Activated CD8-positive, alpha-beta T cell treated with anti-CD3 and anti-CD28 coated beads, Interleukin-2, amount 10 ng/mL, durations not matched to agents 7 days and 5 days (primary cell): ENCODE data around the gene SLC25A22. TPM values are rescaled to one million over a fixed set of nuclear protein-coding genes. Genes with fewer than 3 reads are reported as not detected.

Experiments used
- ATAC-seq: fragments of 150-1000 bp; cut with Tn5 transposase; one replicate; pipeline ENCODE4 v1.10.0; 2021; ENCODE audit warnings: moderate library complexity
- CTCF ChIA-PET: fragments of 350-600 bp; sonication (Branson Sonifier 250); formaldehyde crosslinking; loops from one replicate; lab custom pipeline; 2021; ENCODE audit warnings: antibody characterized with exemption; lab: Charles Lee
- POLR2A ChIA-PET: fragments of 350-600 bp; sonication (Branson Sonifier 250); formaldehyde crosslinking; loops from one replicate; lab custom pipeline; 2021; ENCODE audit warnings: antibody characterized with exemption; lab: Charles Lee
- DNase-seq: peaks from one replicate; pipeline ENCODE4 v3.0.0-alpha.2; 2020
- H3K27ac Mint-ChIP-seq: one replicate; pipeline ENCODE4 v1.8.0; 2021; ENCODE audit warnings: mild to moderate bottlenecking, mixed read lengths
- H3K27me3 Mint-ChIP-seq: one replicate; pipeline ENCODE4 v1.8.0; 2021; ENCODE audit warnings: low read depth, mixed read lengths
- H3K36me3 Mint-ChIP-seq: one replicate; pipeline ENCODE4 v1.8.0; 2021; ENCODE audit warnings: low read depth, mixed read lengths
- H3K4me1 Mint-ChIP-seq: one replicate; pipeline ENCODE4 v1.8.0; 2021; ENCODE audit warnings: low read depth, mixed read lengths
- H3K4me3 Mint-ChIP-seq: one replicate; pipeline ENCODE4 v1.8.0; 2021; ENCODE audit warnings: mild to moderate bottlenecking, mixed read lengths
- H3K9me3 Mint-ChIP-seq: one replicate; pipeline ENCODE4 v1.8.0; 2022; ENCODE audit warnings: mixed read lengths; ENCODE audit not compliant: insufficient read depth
- total RNA-seq, 2 experiments: library from RNA; stranded (reverse); gene quantifications; one replicate each; pipeline ENCODE4 v1.2.3, GENCODE V29; 2021

The SLC25A22 gene
- total RNA-seq, 2 experiments from 2014 or later, result 51.2 to 56.4 TPM

DNA sequence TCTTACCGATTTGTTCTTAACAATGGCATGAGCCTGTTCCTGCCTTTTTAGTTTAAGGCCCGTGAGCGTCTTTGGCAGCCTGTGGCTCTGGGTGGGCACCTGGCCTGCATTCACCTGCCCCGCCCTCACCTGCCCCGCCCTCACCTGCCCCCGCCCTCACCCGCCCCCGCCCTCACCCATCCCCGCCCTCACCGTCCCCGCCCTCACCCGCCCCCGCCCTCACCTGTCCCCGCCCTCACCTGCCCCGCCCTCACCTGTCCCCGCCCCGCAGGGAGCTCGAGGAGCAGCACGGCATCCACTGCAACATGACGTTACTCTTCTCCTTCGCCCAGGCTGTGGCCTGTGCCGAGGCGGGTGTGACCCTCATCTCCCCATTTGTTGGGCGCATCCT is 35.0 kb downstream of the SLC25A22 start:
- Mint-ChIP-seq H3K4me3 (no peak overlapping the region), H3K27me3 (no peaks in the 10 kb centered on the region), H3K27ac (no peak overlapping the region), H3K9me3 (no peaks in the 10 kb centered on the region), H3K36me3 (peaks cover 50% of the 10 kb centered on the region), H3K4me1 (peaks cover 2% of the 10 kb centered on the region)
- ChIA-PET POLR2A (no interaction called here), CTCF (interaction anchor here (0.9 kb wide), 1 partner anchor 15 kb away, joined by 3 read pairs; no protein-coding TSS in a partner anchor)
- ATAC-seq (no peak), DNase-seq (no peak)

DNA sequence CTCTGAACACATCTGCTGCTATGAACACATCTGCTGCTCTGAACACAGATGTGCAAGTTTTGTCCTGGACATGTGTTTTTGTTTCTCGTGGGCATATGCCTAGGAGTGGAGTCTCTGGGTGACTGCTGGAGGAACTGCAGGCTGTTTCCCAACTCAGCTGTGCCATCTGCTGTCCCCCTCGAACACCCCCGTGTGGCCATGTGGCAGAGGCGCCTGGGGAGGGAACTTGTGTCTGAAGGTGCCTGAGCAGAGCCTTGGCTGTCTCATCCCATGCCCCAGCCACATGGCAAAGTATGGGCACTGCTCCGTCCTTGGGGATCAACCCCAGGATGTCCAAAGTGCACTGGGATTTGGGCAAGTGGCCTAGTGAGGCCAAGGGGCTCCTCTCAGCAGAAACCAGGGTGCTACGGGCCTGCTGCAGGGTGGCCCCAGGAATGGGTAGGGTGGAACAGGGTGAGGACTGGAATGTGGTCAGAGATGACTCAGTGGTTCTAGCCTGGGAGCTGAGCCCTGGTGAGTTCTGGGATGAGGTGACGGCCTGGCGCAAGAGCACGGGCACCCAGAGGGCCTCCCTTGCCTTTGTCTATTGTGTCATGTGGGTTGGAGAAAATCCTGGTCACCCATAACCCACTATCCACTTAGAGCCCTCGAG is 35.5 kb downstream of the SLC25A22 start:
- POLR2A ChIA-PET, result no interaction called here
- H3K4me3 Mint-ChIP-seq, result no peak overlapping the region
- DNase-seq, result peak; percentile 42
- peaks cover 53% of the 10 kb centered on the region for H3K36me3 Mint-ChIP-seq
- H3K27ac Mint-ChIP-seq, result no peak overlapping the region
- ATAC-seq, result peak; percentile 40
- H3K27me3 Mint-ChIP-seq, result no peaks in the 10 kb centered on the region
- CTCF ChIA-PET, result interaction anchor here (1.3 kb wide), 1 partner anchor 15 kb away, joined by 3 read pairs; no protein-coding TSS in a partner anchor
- H3K9me3 Mint-ChIP-seq, result no peaks in the 10 kb centered on the region
- peaks cover 2% of the 10 kb centered on the region for H3K4me1 Mint-ChIP-seq

DNA sequence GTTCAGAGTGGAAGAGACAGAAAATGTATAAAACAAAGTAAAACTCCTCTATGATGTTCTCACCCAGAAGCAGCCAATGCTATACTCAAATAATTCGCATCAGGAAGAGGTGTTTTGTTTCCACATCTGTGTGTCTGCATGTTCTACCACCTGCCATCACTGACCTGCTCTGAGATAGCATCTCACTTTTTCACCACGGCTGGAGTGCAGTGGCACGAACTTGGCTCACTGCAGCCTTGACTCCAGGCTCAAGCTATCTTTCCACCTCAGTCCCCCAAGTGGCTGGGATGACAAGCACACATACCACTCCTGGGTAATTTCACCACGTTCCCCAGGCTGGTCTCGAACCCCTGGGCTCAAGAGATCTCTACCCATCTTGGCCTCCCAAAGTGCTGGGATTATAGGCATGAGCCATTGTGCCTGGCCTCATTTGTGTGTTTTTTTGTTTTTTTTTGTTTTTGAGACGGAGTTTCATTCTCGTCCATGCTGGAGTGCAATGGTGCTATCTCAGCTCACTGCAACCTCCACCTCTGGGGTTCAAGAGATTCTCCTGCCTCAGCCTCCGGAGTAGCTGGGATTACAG is 36.5 kb downstream of the SLC25A22 start:
- Mint-ChIP-seq H3K36me3 (peaks cover 58% of the 10 kb centered on the region), H3K27me3 (no peaks in the 10 kb centered on the region), H3K9me3 (no peaks in the 10 kb centered on the region), H3K4me3 (no peak overlapping the region), H3K4me1 (peaks cover 2% of the 10 kb centered on the region), H3K27ac (peak overlapping the region; percentile 20)
- CTCF ChIA-PET, result interaction anchor here (1.3 kb wide), 1 partner anchor 14 kb away, joined by 3 read pairs; no protein-coding TSS in a partner anchor
- ATAC-seq (no peak), DNase-seq (no peak)
- POLR2A ChIA-PET, result interaction anchor here (0.5 kb wide), 1 partner anchor 34 kb away, joined by 3 read pairs; no protein-coding TSS in a partner anchor

DNA sequence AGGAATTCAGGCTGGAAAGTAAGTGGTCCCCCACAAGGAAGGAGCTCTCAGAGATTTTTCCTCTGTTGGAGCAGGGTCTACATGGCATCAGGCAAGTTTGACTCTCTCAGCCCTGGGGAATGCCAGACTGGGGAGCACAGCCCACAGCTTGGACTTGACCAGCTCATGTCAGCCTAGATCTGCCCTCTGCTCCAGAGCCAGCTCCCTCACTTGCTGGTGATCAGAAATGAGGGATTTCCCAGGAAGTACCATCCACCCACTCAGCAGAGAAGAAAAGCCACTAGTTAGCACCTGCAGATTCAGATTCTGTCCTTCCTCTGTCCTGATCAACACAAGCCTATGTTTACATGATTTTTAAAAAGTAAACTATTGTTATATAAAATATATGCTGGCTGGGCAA is 37.8 kb downstream of the SLC25A22 start:
- peaks cover 57% of the 10 kb centered on the region for H3K36me3 Mint-ChIP-seq
- POLR2A ChIA-PET, result interaction anchor here (0.9 kb wide), 1 partner anchor 12 kb away, joined by 3 read pairs; no protein-coding TSS in a partner anchor
- CTCF ChIA-PET, result interaction anchor here (1.4 kb wide), 1 partner anchor 12 kb away, joined by 4 read pairs; the partner anchor contains the start of gene TALDO1
- no peaks in the 10 kb centered on the region for H3K27me3 Mint-ChIP-seq
- H3K9me3 Mint-ChIP-seq, result no peaks in the 10 kb centered on the region
- no peak for ATAC-seq
- peak overlapping the region; percentile 46 for H3K27ac Mint-ChIP-seq
- H3K4me1 Mint-ChIP-seq, result peaks cover 2% of the 10 kb centered on the region
- DNase-seq, result no peak
- no peak overlapping the region for H3K4me3 Mint-ChIP-seq

DNA sequence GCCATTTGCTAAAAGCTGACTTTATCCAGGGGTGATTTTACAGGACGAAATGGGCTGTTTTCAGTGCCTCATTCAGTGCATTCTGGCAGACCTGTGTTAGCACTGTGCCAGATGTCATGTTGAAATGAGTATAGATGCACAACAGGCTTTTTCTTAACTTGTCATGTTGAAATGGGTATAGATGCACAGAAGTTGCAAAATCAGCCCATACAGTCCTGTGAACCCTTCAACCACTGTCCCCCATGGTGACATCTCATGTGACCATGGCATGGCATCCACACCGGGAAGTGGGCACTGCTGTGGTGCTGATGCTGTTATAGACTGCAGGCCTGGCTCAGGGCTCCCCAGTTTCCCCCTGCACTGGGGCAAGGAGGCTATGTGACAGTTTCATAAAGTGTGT is 48.4 kb downstream of the SLC25A22 start:
- peaks cover 23% of the 10 kb centered on the region for H3K4me1 Mint-ChIP-seq
- ChIA-PET CTCF (no interaction called here), POLR2A (no interaction called here)
- peak overlapping the region; percentile 34 for H3K27ac Mint-ChIP-seq
- H3K4me3 Mint-ChIP-seq, result peak overlapping the region; percentile 37
- H3K27me3 Mint-ChIP-seq, result no peaks in the 10 kb centered on the region
- DNase-seq (no peak), ATAC-seq (no peak)
- H3K36me3 Mint-ChIP-seq, result peaks cover 17% of the 10 kb centered on the region
- no peaks in the 10 kb centered on the region for H3K9me3 Mint-ChIP-seq

DNA sequence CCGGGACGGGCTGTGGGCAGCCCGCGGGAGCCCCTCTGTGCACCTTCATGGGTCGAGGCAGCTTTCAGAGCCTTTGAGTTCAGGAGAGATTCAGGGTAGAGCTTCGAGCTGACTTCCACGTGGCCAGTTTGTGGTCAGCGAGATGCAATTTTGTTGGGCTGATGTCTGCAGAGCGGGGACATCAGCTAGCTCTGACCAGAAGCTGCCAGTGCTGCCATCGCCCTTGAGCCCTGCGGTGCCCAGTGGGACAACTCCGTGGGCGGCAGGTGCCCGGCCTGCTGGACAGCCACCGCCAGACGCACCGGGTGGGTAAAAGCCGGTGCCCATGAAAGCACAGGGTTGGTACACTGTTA is 50.1 kb downstream of the SLC25A22 start:
- Mint-ChIP-seq H3K4me3 (peak overlapping the region; percentile 83), H3K9me3 (no peaks in the 10 kb centered on the region), H3K27ac (peak overlapping the region; percentile 68), H3K36me3 (peaks cover 17% of the 10 kb centered on the region), H3K4me1 (peaks cover 23% of the 10 kb centered on the region), H3K27me3 (no peaks in the 10 kb centered on the region)
- CTCF ChIA-PET, result interaction anchor here (0.9 to 2.3 kb wide), 12 partner anchors 10 to 212 kb away, joined by 3 to 12 read pairs (median 4); partner anchors contain the start of gene HRAS
- ATAC-seq, result peak; percentile 3
- DNase-seq, result peak; percentile 37
- POLR2A ChIA-PET, result interaction anchor here (0.6 to 1.6 kb wide), 11 partner anchors 11 to 1129 kb away, joined by 3 to 7 read pairs (median 3); no protein-coding TSS in a partner anchor

DNA sequence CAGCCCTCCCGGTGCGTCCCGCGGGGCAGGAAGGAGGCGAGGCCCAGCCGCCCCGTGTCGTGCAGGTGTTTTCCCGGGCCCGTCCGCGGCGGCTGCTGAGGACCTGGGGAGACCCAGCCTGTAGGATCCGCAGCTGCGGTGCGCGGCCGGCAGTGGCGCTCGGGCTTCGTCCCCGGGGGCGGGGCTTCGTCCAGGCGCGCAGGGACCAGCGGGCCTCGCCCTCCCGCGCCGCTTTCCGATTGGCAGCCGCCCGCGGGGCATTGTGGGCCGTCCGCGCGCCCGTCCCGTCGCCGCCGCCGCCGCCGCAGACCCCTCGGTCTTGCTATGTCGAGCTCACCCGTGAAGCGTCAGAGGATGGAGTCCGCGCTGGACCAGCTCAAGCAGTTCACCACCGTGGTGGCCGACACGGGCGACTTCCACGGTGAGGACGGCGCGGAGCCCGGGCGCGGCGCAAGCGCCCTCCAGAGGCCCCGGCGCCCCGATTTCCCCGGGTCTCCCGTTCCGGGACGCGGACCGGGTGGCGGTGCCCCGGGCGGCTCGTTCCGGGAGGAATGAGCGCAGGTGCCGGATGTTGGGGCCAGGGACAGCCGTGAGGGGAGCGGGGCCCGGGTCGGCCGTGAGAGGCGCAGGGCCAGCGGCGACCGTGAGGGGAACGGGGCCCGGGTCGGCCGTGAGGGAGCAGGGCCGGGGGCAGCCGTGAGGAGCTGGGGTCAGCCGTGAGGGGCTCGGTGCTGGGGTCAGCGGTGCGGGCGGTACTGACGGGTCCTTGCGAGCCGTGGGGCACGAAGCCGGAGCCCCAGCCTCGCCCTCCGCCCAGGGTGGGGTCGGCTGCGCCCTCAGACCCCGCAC is 50.7 kb downstream of the SLC25A22 start, which contains the start of gene TALDO1:
TALDO1 (plus strand) TSS at position 307 of the 849 bp plus-strand sequence; CDS start at position 325, 18 bp downstream.
- H3K9me3 Mint-ChIP-seq, result no peaks in the 10 kb centered on the region
- CTCF ChIA-PET, result interaction anchor here (0.8 to 2.3 kb wide), 12 partner anchors 12 to 211 kb away, joined by 3 to 12 read pairs (median 4); partner anchors contain the start of gene HRAS

DNA sequence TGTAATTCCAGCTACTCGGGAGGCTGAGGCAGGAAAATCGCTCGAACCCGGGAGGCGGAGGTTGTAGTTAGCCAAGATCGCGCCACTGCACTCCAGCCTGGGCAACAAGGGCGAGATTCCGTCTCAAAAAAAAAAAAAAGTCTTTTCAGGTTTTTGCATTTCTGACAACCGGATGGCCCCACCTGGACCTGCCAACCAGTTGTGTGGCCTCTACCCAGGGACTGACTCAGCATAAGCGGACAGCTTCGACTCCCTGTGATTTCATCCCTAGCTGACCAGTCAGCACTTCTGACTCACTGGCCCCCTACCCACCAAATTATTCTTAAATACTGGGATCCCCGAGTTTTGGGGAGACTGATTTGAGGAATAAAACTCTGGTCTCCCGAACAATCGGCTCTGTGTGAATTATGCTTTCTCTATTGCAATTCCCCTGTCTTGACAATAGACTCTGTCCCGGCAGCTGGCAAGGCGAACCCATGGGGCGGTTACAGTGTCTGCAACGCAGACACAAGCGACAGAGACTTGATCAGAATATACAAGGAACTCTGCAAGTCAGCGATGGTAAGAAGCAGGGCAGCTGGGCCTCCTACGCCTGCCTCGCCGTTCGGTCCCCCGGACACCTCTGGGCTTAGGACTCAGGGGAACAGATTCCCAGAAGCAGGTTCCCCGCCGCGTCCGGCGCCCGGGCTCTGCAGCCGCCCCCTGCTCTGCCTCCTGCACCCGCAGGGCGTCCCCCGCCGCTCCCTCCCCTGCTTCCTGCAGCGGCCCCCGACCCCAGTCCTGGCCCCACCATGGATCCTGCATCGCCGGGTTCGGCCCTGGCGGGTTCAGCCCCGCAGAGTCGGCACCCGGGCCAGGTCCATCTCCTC is 51.6 kb downstream of the SLC25A22 start:
- peaks cover 21% of the 10 kb centered on the region for H3K4me1 Mint-ChIP-seq
- ATAC-seq (peak; percentile 47), DNase-seq (peak; percentile 67)
- ChIA-PET CTCF (interaction anchor here (0.8 to 2.3 kb wide), 3 partner anchors 18 to 49 kb away, joined by 3 to 12 read pairs (median 3); no protein-coding TSS in a partner anchor), POLR2A (interaction anchor here (1.0 to 1.6 kb wide), 3 partner anchors 9 to 31 kb away, joined by 3 to 4 read pairs (median 3); no protein-coding TSS in a partner anchor)
- no peaks in the 10 kb centered on the region for H3K9me3 Mint-ChIP-seq
- no peaks in the 10 kb centered on the region for H3K27me3 Mint-ChIP-seq
- peak overlapping the region; percentile 79 for H3K27ac Mint-ChIP-seq
- H3K36me3 Mint-ChIP-seq, result peaks cover 8% of the 10 kb centered on the region
- H3K4me3 Mint-ChIP-seq, result peak overlapping the region; percentile 83

More for the DNA sequence above, 50.7 kb downstream of the SLC25A22 start, which contains the start of gene TALDO1:
- POLR2A ChIA-PET, result interaction anchor here (0.7 to 1.6 kb wide), 8 partner anchors 10 to 1129 kb away, joined by 3 to 7 read pairs (median 4); no protein-coding TSS in a partner anchor
- DNase-seq (peak; percentile 86), ATAC-seq (peak; percentile 92)
- peaks cover 23% of the 10 kb centered on the region for H3K4me1 Mint-ChIP-seq
- peak within 1 kb of the TSS; percentile 81 for H3K27ac Mint-ChIP-seq
- H3K4me3 Mint-ChIP-seq, result peak within 1 kb of the TSS; percentile 83
- peaks cover 12% of the 10 kb centered on the region for H3K36me3 Mint-ChIP-seq
- no peaks in the 10 kb centered on the region for H3K27me3 Mint-ChIP-seq

DNA sequence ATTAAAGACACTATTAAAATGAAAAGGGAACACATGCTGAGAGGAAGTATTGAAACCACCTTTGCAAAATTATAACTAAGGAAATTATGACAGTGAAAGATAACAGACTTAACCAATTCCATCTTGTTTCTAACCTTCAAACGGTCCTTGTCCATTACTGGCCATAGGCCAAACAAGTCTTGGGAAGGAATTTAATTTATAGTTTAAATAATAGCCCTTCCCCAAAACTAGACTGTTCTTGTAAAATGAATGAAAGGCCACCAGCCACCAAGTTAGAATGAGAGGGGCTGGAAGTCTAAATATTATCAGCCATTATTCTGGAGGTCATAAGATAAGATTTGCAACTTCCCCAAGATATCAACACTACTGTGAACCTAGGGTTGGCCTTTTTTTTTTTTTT is 52.7 kb downstream of the SLC25A22 start:
- no peaks in the 10 kb centered on the region for H3K9me3 Mint-ChIP-seq
- ChIA-PET POLR2A (no interaction called here), CTCF (interaction anchor here (1.0 kb wide), 1 partner anchor 18 kb away, joined by 3 read pairs; no protein-coding TSS in a partner anchor)
- no peak overlapping the region for H3K4me3 Mint-ChIP-seq
- no peak overlapping the region for H3K27ac Mint-ChIP-seq
- H3K27me3 Mint-ChIP-seq, result no peaks in the 10 kb centered on the region
- DNase-seq (no peak), ATAC-seq (no peak)
- peaks cover 21% of the 10 kb centered on the region for H3K4me1 Mint-ChIP-seq
- peaks cover 8% of the 10 kb centered on the region for H3K36me3 Mint-ChIP-seq

DNA sequence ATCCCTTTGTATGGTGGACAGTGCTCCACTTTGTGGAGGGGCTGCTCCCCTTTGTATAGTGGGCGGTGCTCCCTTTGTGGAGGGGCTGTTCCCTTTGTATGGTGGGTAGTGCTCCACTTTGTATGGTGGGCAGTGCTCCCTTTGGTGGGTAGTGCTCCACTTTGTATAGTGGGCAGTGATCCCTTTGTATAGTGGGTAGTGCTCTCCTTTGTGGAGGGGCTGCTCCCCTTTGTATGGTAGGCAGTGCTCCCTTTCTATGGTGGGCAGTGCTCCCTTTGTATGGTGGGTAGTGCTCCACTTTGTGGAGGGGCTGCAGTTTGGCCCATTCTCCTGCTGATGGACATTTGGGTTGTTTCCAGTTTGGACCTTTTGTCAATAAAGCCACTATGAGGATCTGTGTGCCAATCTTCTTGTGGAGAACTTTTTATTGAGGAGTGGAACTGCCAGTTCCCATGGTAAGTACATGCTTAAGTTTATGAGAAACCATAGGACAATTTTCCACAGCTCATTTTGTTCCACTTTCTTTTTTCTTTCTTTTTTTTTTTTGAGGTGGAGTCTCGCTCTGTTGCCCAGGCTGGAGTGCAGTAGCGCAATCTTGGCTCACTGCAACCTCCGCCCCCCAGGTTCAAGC is 55.4 kb downstream of the SLC25A22 start:
- H3K4me1 Mint-ChIP-seq, result peaks cover 9% of the 10 kb centered on the region
- no peak for ATAC-seq
- H3K27ac Mint-ChIP-seq, result no peak overlapping the region
- no peak for DNase-seq
- peaks cover 5% of the 10 kb centered on the region for H3K27me3 Mint-ChIP-seq
- POLR2A ChIA-PET, result no interaction called here
- H3K9me3 Mint-ChIP-seq, result no peaks in the 10 kb centered on the region
- peaks cover 1% of the 10 kb centered on the region for H3K36me3 Mint-ChIP-seq
- no peak overlapping the region for H3K4me3 Mint-ChIP-seq
- CTCF ChIA-PET, result interaction anchor here (1.3 kb wide), 1 partner anchor 18 kb away, joined by 5 read pairs; no protein-coding TSS in a partner anchor
